PC-3 (cell line): ENCODE results near the gene PSME1. TPM values are rescaled to one million over a fixed set of nuclear protein-coding genes. Genes with fewer than 3 reads are reported as not detected.

Source experiments
- ATAC-seq: fragments of 200-7000 bp; cut with Tn5 transposase; 2 replicates; pipeline ENCODE4 v1.9.1; 2020; ENCODE audit warnings: mild to moderate bottlenecking, moderate library complexity
- BruUV-seq: library from RNA; stranded (reverse); fragments of 400-500 nt; replicated peaks from 2 replicates; lab custom pipeline; 2021; lab: Mats Ljungman, UMichigan
- CTCF ChIA-PET: fragments of 300-600 bp; sonication (Branson Sonifier 250); formaldehyde crosslinking; loops from one replicate; lab custom pipeline; 2022; ENCODE audit warnings: antibody characterized with exemption; lab: Charles Lee
- POLR2A ChIA-PET: fragments of 300-600 bp; sonication (Branson Sonifier 250); formaldehyde crosslinking; loops from one replicate; lab custom pipeline; 2022; ENCODE audit warnings: antibody characterized with exemption; ENCODE audit not compliant: unreplicated experiment; lab: Charles Lee
- DNase-seq: peaks from one replicate; pipeline ENCODE4 v3.0.0-alpha.2; 2015
- H2AFZ ChIP-seq: fragments of 300-600 bp; sonication (generic); 2 replicates; pipeline ENCODE4 v1.6.0; 2016; ENCODE audit warnings: antibody characterized with exemption, low read length
- H3F3A ChIP-seq: fragments of 300-600 bp; sonication (generic); one replicate; pipeline ENCODE4 v1.6.0; 2017; ENCODE audit warnings: antibody characterized with exemption, low read length, control low read depth, mild to moderate bottlenecking; ENCODE audit not compliant: unreplicated experiment
- H3K27ac ChIP-seq: fragments of 300-600 bp; sonication (generic); 2 replicates; pipeline ENCODE4 v1.5.1; 2016; ENCODE audit warnings: mild to moderate bottlenecking, low read length
- H3K27me3 ChIP-seq: fragments of 300-600 bp; sonication (generic); 2 replicates; pipeline ENCODE4 v1.6.1; 2016; ENCODE audit warnings: low read length, mixed read lengths
- H3K36me3 ChIP-seq: fragments of 300-600 bp; sonication (generic); 2 replicates; pipeline ENCODE4 v1.6.1; 2016; ENCODE audit warnings: low read depth, mixed run types, low read length, mixed read lengths
- H3K4me1 ChIP-seq: fragments of 300-600 bp; sonication (generic); 2 replicates; pipeline ENCODE4 v1.5.1; 2016; ENCODE audit warnings: low read length; ENCODE audit not compliant: insufficient read depth
- H3K4me2 ChIP-seq: fragments of 300-600 bp; sonication (generic); 2 replicates; pipeline ENCODE4 v1.6.0; 2016; ENCODE audit warnings: low read length
- H3K4me3 ChIP-seq: fragments of 300-600 bp; sonication (generic); 2 replicates; pipeline ENCODE4 v1.5.1; 2016; ENCODE audit warnings: mild to moderate bottlenecking, low read length, mixed read lengths
- H3K79me2 ChIP-seq: fragments of 300-600 bp; sonication (generic); 2 replicates; pipeline ENCODE4 v1.6.1; 2017; ENCODE audit warnings: low read length, mixed read lengths
- H3K9ac ChIP-seq: fragments of 300-600 bp; sonication (generic); 2 replicates; pipeline ENCODE4 v1.6.0; 2016; ENCODE audit warnings: mild to moderate bottlenecking, low read length
- H3K9me2 ChIP-seq: fragments of 300-600 bp; sonication (generic); replicated peaks from 2 replicates; pipeline ENCODE4 v1.6.1; 2016; ENCODE audit warnings: mixed run types, low read length, mixed read lengths
- H3K9me3 ChIP-seq: fragments of 300-600 bp; sonication (generic); 2 replicates; pipeline ENCODE4 v1.6.1; 2016; ENCODE audit warnings: low read length, mixed read lengths
- H4K20me1 ChIP-seq: fragments of 300-600 bp; sonication (generic); 2 replicates; pipeline ENCODE4 v1.6.1; 2016; ENCODE audit warnings: low read length, mixed read lengths
- CTCF ChIP-seq: fragments of 300-600 bp; sonication (generic); conservative IDR thresholded peaks from 2 replicates; pipeline ENCODE4 v1.5.1; 2017; ENCODE audit warnings: antibody characterized with exemption, low read depth, mild to moderate bottlenecking, low read length
- EZH2 ChIP-seq: fragments of 300-600 bp; sonication (generic); IDR thresholded peaks from one replicate; pipeline ENCODE4 v1.6.1; 2017; ENCODE audit warnings: antibody characterized with exemption, mild to moderate bottlenecking, low read length; ENCODE audit not compliant: unreplicated experiment
- EZH2phosphoT487 ChIP-seq: fragments of 300-600 bp; sonication (generic); IDR thresholded peaks from 2 replicates; pipeline ENCODE4 v1.6.1; 2018; ENCODE audit warnings: mild to moderate bottlenecking, antibody characterized with exemption, low read length, borderline replicate concordance
- intact Hi-C: fragments of 100-400 bp; cut with micrococcal nuclease; formaldehyde crosslinking; loops from 2 replicates; pipeline ENCODE4 v1.9.0; 2023
- total RNA-seq: library from RNA; depleted of rRNA; stranded (reverse); fragments of >200 nt; gene quantifications from 2 replicates; pipeline ENCODE4 v1.2.3, GENCODE V29; 2014

PSME1 gene
- total RNA-seq, 1 experiment from 2014 or later: 163 TPM

GRCh38 chr14:24129410-24129998 is 6.5 kb upstream of the PSME1 start:
- Histone ChIP-seq H3K79me2 (no peaks in the 10 kb centered on the region), H3F3A (no peaks in the 10 kb centered on the region), H3K27me3 (no peaks in the 10 kb centered on the region), H3K9me3 (no peaks in the 10 kb centered on the region), H2AFZ (no peak overlapping the region), H3K4me1 (no peaks in the 10 kb centered on the region), H3K4me3 (no peak overlapping the region), H3K9me2 (no peaks in the 10 kb centered on the region), H3K9ac (no peak overlapping the region), H4K20me1 (no peaks in the 10 kb centered on the region), H3K4me2 (no peak overlapping the region), H3K36me3 (no peaks in the 10 kb centered on the region), H3K27ac (no peak overlapping the region)
- CTCF ChIA-PET: no interaction called here
- no TSS peak for BruUV-seq
- POLR2A ChIA-PET: interaction anchor here (0.6 kb wide), 1 partner anchor 10 kb away, joined by 4 read pairs; no protein-coding TSS in a partner anchor
- ATAC-seq (no peak), DNase-seq (no peak)
- intact Hi-C loops: no loop called here
- TF ChIP-seq CTCF (no peak), EZH2 (no peak), EZH2phosphoT487 (no peak)

GRCh38 chr14:24130380-24130716 is 5.6 kb upstream of the PSME1 start, which contains the start of gene FITM1:
Gene FITM1, plus strand, starts transcription at chr14:24130659. Its CDS starts 905 bp downstream, at chr14:24131564.
- Histone ChIP-seq H3K27me3 (no peaks in the 10 kb centered on the region), H3K9ac (no peak within 1 kb of the TSS), H4K20me1 (no peaks in the 10 kb centered on the region), H3K4me3 (no peak within 1 kb of the TSS), H3K27ac (no peak within 1 kb of the TSS), H3F3A (no peaks in the 10 kb centered on the region), H3K36me3 (no peaks in the 10 kb centered on the region), H2AFZ (no peak within 1 kb of the TSS), H3K79me2 (no peaks in the 10 kb centered on the region), H3K4me1 (peaks cover 4% of the 10 kb centered on the region), H3K4me2 (no peak within 1 kb of the TSS), H3K9me3 (no peaks in the 10 kb centered on the region), H3K9me2 (no peaks in the 10 kb centered on the region)
- DNase-seq: no peak
- CTCF ChIA-PET: no interaction called here
- intact Hi-C loops: no loop called here
- POLR2A ChIA-PET: no interaction called here
- no peak for ATAC-seq
- TF ChIP-seq CTCF (no peak), EZH2phosphoT487 (no peak), EZH2 (no peak)
- no TSS peak for BruUV-seq

- no peaks in the 10 kb centered on the region for H3F3A ChIP-seq
- H3K4me2 ChIP-seq: no peak overlapping the region
- H3K9me2 ChIP-seq: no peaks in the 10 kb centered on the region
- H3K4me3 ChIP-seq: no peak overlapping the region
- DNase-seq (no peak), ATAC-seq (no peak)
- CTCF ChIA-PET: interaction anchor here (0.6 kb wide), 1 partner anchor 73 kb away, joined by 3 read pairs; no protein-coding TSS in a partner anchor
- BruUV-seq: no TSS peak
- H4K20me1 ChIP-seq: no peaks in the 10 kb centered on the region
- peaks cover 6% of the 10 kb centered on the region for H3K4me1 ChIP-seq
- H3K9ac ChIP-seq: no peak overlapping the region
- H3K79me2 ChIP-seq: no peaks in the 10 kb centered on the region
- no peaks in the 10 kb centered on the region for H3K36me3 ChIP-seq
- intact Hi-C loops: no loop called here
- no peak overlapping the region for H2AFZ ChIP-seq
- H3K27ac ChIP-seq: no peak overlapping the region
- POLR2A ChIA-PET: no interaction called here
- H3K9me3 ChIP-seq: no peaks in the 10 kb centered on the region
- no peaks in the 10 kb centered on the region for H3K27me3 ChIP-seq
- no peak for TF ChIP-seq EZH2
- no peak for TF ChIP-seq CTCF
- no peak for TF ChIP-seq EZH2phosphoT487
These were observed 5.1 kb upstream of the PSME1 start for GRCh38 chr14:24130717-24131548.
